GM20431 (cell line): Measurements from ENCODE around the gene YWHAE.
"Not testable (repeated sequence)": the region's sequence is repeated elsewhere in the genome, so short reads cannot be mapped to it uniquely, and the experiment has no call there.

Experiments
- in situ Hi-C: fragments of 300-500 bp; cut with MseI, MboI; formaldehyde crosslinking; loops from one replicate; pipeline ENCODE4 v1.15.0; 2020; ENCODE audit warnings: low sequenced_read_pairs; ENCODE audit not compliant: unreplicated experiment

Gene YWHAE

DNA sequence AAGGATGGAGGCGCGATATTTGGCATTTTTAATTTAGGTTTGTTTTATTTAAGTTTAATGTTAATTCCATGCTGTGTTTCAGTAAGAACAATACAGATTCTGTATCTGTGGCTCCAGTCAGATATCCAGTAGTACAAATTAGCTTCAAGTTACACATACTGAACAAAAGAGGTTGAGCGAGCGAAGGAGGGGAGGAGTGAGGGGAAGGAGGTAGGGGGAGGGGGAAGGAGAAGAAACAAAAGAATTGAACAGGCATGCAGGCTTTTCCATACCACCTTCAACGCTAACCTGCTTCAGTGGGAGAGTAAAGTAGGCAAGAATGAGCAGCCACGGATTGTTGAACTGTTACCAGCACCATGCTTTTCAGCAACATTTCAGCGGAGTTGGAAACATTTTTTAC is 55.5 kb downstream of the YWHAE start:
- in situ Hi-C loops, result no loop called here

DNA sequence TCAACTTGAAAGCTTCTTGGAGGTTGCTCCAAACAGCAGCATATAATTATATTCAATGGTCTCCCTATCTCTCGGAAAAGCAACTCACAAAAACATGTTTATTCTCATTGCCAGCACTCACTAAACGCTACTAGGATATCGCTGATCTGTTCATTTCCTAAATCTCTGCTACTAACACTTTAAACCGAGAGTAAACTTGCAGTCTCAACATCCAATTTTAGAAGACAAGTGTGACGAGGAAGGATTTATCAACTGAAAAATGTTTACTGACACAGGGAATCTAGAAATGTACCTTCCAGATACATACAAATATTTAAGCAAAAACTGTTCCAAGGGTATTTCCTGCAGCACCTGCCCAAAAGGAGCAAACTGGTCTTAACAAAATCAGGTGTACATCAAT is 56.5 kb downstream of the YWHAE start:
- in situ Hi-C loops, result no loop called here

DNA sequence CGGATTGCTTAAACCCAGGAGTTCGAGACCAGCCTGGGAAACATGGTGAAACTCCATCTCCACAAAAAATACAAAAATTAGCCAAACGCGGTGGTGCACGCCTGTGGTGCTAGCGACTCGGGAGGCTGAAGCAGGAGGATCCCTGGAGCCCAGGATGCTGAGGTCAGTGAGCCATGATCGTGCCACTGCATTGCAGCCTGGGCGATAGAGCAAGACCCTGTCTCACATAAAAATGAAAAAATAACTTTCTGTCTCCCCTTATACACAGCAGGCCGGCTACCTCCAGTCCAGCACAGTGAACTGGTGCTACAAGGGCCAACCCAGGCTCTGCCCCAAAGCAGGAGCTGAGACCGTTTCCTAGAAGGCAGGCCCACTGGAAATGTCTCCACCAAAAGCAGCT is 59.7 kb downstream of the YWHAE start:
- in situ Hi-C loops, result no loop called here

- in situ Hi-C loops, result no loop called here
These were observed 68.3 kb downstream of the YWHAE start for GRCh38 chr17:1331708-1332107.

GRCh38 chr17:1329745-1330343 is 70.2 kb downstream of the YWHAE start:
- in situ Hi-C loops, result no loop called here

- in situ Hi-C loops, result no loop called here
These were observed 71.6 kb downstream of the YWHAE start for GRCh38 chr17:1328437-1328836.

DNA sequence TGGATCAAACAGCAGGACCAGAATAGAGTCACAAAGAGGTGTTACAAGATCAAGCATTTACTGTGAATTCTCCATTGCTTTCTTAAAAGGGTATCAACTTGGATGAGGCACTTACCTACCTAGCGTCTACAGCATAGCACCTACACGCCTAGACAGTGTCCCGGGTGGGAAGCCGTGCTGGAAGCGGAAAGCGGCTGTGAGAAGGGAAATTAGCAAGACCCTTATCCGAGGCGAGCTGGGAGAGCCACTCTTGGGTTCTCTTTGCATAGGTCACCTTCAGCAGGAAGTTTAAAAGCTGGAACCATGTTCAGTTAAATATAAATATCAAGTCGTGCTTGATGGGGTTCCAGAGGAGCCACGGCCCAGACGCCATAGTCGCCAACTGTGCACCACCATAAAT is 74.3 kb downstream of the YWHAE start:
- in situ Hi-C loops, result no loop called here

DNA sequence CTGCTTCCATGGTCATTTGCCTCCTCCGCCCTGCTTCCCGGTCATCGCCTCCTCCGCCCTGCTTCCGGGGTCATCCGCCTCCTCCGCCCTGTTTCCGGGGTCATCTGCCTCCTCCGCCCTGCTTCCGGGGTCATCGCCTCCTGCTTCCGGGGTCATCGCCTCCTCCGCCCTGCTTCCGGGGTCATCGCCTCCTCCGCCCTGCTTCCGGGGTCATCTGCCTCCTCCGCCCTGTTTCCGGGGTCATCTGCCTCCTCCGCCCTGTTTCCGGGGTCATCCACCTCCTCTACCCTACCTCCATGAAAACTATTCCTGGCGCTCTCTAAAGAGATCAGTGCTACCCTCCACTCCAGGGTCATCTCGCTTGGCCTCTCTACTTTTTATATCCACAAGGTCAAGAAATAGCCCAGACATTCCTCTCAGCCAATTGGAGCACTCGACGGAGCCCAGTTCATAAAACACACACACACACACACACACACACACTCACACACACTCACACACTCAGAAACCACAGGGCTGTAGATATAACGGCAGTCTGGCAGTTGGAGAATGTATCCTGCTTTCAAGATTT is 75.7 kb downstream of the YWHAE start:
- in situ Hi-C loops, result no loop called here

DNA sequence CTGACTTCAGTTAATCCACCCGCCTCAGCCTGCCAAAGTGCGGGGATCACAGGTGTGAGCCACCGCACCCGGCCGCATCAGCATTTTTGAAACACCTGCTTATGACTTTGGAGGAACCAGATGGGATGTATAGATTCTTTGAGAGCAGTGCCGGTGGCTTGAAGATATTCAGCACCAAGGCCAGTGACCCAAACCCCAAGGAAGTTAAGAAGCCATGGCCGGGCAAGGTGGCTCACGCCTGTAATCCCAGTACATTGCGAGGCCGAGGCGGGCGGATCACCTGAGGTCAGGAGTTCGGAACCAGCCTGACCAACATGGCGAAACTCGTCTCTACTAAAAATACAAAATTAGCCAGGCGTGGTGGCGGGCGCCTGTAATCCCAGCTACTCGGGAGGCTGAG is 76.7 kb downstream of the YWHAE start:
- in situ Hi-C loops, result no loop called here

GRCh38 chr17:1322480-1322879 is 77.5 kb downstream of the YWHAE start:
- in situ Hi-C loops, result no loop called here

DNA sequence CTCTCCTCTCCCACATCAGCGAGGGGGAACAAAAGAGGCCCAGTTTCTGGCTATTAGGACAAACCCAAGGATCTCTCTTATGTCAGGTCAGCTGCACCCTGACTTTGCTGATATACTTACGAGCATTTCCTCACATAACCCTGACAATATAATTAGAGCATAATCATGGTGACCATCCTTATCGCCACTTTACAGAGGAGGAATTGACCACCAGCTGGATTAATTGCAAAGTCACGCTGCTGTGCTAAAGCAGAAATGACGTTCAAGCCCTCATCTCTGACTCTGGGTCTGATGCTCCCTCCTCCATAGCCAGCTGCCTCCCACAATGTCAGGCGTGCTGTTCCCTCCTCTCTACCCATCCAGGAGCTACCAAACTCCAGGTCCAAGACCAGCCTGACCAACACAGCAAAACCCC is 78.0 kb downstream of the YWHAE start:
- in situ Hi-C loops, result no loop called here

- in situ Hi-C loops, result no loop called here
These were observed 84.1 kb downstream of the YWHAE start for GRCh38 chr17:1315891-1316403.

GRCh38 chr17:1315409-1315808 is 84.6 kb downstream of the YWHAE start:
- in situ Hi-C loops, result no loop called here

GRCh38 chr17:1313270-1314005 is 86.6 kb downstream of the YWHAE start:
- in situ Hi-C loops, result no loop called here

- in situ Hi-C loops, result no loop called here
These were observed 87.7 kb downstream of the YWHAE start for GRCh38 chr17:1312261-1312870.

DNA sequence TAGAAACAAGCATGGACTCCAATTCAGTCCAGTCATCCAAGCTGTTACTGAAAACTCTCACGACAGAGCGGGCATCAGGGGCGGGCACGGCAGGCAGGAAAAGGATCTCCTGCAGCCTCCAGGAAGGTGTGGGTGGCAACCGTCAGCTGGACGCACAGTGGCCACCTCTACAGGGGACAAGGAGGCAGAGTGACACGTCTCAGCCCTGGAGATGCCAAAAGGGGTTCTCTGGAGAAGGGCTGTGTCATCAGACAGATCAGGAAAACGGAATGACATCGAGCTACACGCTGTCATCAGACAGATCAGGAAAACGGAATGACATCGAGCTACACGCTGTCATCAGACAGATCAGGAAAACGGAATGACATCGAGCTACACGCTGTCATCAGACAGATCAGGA is 92.2 kb downstream of the YWHAE start:
- in situ Hi-C loops, result not testable (repeated sequence)

DNA sequence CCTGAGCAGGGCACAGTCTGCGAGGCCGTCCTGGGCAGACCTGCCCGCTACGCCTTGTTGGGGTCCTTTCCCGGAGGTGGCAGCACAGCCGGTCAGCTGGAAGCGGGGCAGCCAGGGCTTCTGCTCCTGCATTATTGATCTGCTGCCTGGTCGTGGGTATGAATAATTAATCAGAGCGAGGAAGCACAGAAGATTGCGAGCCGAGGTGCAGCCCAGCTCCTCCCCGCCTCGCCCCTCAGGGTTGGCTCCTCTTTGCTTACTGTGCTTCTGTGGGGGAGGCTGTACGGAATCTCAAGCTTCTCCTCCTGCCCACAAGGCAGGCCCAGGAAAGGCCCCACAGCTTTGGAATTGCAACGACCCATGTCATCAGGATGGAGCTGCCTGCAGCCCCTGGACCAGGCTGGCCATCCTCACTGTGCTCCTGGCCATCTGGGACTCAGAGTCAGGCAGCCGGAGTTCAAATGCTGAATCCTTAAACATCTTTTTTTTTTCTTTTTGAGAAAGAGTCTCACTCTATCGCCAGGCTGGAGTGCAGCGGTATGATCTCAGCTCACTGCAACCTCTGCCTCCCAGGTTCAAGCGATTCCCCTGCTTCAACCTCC is 95.0 kb downstream of the YWHAE start:
- in situ Hi-C loops, result no loop called here

GRCh38 chr17:1304522-1304921 is 95.5 kb downstream of the YWHAE start:
- in situ Hi-C loops, result no loop called here

- in situ Hi-C loops, result no loop called here
These were observed 97.3 kb downstream of the YWHAE start for GRCh38 chr17:1302761-1303160.

DNA sequence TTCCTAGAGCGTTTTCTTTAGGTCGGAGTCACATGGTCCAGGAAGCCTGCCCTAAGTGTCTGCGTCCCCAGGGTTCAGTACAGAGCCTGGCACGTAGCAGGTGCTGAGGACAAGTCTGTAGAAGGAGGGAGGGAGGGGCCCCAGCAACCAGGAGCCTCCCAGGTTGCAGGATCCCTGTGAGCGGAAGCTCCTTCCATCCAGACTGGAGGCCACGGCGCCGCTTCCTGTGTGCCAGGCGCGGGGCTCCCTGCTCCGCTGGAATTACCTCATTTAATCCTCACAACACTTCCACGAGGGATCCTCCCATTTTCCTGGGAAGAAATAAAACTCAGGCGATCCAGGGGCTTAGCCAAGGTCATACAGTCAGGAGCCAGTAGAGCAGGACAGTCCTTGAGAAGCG is 98.5 kb downstream of the YWHAE start:
- in situ Hi-C loops, result no loop called here
